Measurements from ENCODE around the gene ADORA2B. TPM values are rescaled to one million over a fixed set of nuclear protein-coding genes. Genes with fewer than 3 reads are reported as not detected.
"Not testable (repeated sequence)": the region's sequence is repeated elsewhere in the genome, so short reads cannot be mapped to it uniquely, and the experiment has no call there.

The ADORA2B gene
- total RNA-seq, 2 experiments from 2014 or later, result 1.9 to 2.2 TPM

DNA sequence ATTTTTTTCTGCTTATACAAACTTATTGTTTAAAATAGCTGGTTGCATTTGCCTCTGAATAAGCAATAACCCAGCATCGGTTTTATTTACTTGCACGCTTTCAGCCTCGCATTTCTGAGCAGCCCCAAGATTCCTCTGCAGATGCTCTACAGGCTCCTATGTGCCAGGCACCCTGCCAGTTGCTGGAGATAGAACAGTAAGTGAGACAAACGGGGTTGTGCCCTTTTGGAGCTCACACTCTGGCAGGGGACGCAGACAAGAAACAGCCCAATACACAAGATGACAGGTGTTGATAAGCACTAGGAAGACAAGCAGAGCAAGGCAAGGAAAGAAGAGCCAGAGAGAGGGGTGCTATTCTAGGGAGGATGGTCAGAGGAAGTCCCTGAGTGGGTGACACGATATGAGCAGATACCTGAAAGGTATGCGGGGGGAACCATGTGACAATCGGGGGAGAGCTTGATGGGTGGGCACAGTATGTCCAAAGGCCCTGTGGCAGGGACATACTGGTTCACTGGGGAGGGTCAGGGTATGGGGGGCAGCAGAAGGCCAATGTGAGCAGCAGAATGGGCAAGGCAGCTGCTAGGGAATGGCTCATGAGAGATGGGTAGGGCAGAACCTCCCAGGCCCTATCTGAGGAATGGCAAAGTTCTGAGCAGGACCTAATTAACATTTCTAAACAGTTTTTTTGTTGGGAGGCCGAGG, 18.7 kb upstream of the ADORA2B start:
- H3K4me3 Mint-ChIP-seq, result no peak overlapping the region
- no peak for DNase-seq
- intact Hi-C loops (cut with DNase I, micrococcal nuclease), result no loop called here

DNA sequence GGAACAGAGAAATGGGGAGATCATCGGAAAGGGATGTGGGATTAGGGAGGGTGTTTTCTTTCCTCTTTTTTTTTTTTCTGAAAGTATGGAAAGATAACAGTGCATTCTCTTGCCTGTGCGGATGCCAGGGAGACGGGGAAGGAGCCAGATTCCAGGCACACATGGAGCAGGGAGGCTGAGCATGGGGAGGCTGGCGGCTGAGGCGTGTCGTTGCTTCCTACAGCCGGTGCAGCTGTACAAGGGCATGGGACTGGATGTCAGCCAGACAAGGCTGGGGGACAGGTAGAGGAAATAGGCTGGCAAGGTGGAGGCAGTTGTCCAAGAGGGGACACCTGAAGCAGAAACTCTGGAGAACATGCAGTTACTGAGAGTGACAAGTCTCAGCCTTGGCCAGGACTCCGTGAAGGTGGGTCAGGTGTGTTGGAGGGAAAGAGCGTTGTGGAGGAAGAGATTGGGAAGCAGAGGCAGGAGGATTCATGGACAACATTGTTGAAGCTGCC, 16.6 kb upstream of the ADORA2B start:
- Mint-ChIP-seq H3K4me3 (no peak overlapping the region), H3K36me3 (ENCODE audit: low read depth) (no peaks in the 10 kb centered on the region), H3K27ac (no peak overlapping the region), H3K9me3 (ENCODE audit: low read depth) (no peaks in the 10 kb centered on the region), H3K4me1 (no peaks in the 10 kb centered on the region), H3K27me3 (peaks cover 15% of the 10 kb centered on the region)
- CTCF ChIA-PET, result no interaction called here
- ATAC-seq (no peak), DNase-seq (no peak)
- intact Hi-C loops (cut with DNase I, micrococcal nuclease), result no loop called here
- POLR2A ChIA-PET, result no interaction called here

More for the DNA sequence above, 18.7 kb upstream of the ADORA2B start:
- H3K36me3 Mint-ChIP-seq (ENCODE audit: low read depth), result no peaks in the 10 kb centered on the region
- H3K4me1 Mint-ChIP-seq, result no peaks in the 10 kb centered on the region
- peaks cover 16% of the 10 kb centered on the region for H3K27me3 Mint-ChIP-seq
- ATAC-seq, result no peak
- H3K27ac Mint-ChIP-seq, result no peak overlapping the region
- H3K9me3 Mint-ChIP-seq (ENCODE audit: low read depth), result no peaks in the 10 kb centered on the region
- ChIA-PET POLR2A (no interaction called here), CTCF (no interaction called here)

DNA sequence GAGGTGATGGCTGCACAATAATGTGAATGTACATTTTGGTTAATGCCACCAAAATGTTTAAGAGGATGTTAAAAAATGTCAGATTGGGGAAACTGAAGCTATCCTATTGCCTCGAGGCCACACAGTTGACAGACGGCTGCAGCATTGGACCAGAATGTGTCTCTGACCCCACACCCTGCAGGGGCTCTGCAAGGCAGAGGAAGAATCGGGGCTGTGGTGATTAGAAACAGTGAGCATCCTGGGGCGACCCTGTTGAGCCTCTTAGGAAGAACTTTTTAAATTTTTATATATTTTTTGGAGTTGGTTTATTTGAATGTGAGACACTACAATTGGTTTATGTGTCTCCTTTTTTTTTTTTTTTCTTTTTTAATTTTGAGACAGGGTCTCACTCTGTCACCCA, 15.0 kb upstream of the ADORA2B start:
- H3K27me3 Mint-ChIP-seq, result peaks cover 15% of the 10 kb centered on the region
- ATAC-seq (no peak), DNase-seq (no peak)
- no peaks in the 10 kb centered on the region for H3K36me3 Mint-ChIP-seq (ENCODE audit: low read depth)
- no peak overlapping the region for H3K27ac Mint-ChIP-seq
- no peaks in the 10 kb centered on the region for H3K9me3 Mint-ChIP-seq (ENCODE audit: low read depth)
- POLR2A ChIA-PET, result no interaction called here
- H3K4me1 Mint-ChIP-seq, result no peaks in the 10 kb centered on the region
- CTCF ChIA-PET, result no interaction called here
- H3K4me3 Mint-ChIP-seq, result no peak overlapping the region
- intact Hi-C loops (cut with DNase I, micrococcal nuclease), result no loop called here

DNA sequence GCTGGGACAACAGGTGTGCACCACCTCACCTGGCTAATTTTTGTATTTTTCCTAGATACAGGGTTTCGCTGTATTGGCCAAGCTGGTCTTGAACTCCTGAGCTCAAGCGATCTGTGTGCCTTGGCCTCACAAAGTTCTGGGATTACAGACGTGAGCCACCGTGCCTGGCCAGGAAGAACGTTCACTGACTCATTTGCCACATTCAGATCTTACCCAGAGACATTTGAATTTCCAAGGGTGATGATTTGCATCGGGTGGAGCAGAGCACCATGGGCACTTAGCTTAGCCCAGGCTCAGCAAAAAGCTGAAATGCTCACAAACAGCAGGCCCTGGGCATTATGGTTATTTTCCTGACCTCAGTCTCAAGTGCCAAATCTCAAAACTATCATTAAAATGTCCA, 14.5 kb upstream of the ADORA2B start:
- H3K9me3 Mint-ChIP-seq (ENCODE audit: low read depth), result no peaks in the 10 kb centered on the region
- CTCF ChIA-PET, result interaction anchor here (1.2 kb wide), 1 partner anchor 450 kb away, joined by 3 read pairs; no protein-coding TSS in a partner anchor
- no peak for ATAC-seq

DNA sequence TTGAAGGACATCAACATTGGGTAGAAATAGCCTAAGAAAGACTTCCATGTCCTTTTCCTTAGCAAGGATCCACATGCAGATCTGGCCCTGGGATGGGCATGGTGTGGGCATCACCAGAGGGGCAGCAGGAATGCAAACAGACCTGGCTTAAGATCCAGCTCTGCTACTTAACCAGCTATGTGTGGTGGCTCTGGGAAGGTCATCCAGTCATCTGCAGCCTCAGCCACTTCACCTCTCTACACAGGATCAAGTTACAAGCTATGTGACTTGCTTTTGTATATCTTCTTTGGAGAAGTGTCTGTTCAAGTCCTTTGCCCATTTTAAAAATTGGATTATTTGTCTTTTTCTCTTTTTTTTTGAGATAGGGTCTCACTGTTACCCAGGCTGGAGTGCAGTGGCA, 13.5 kb upstream of the ADORA2B start:
- no peak for ATAC-seq
- CTCF ChIA-PET, result interaction anchor here (1.2 kb wide), 1 partner anchor 451 kb away, joined by 3 read pairs; no protein-coding TSS in a partner anchor
- intact Hi-C loops (cut with DNase I, micrococcal nuclease), result no loop called here
- Mint-ChIP-seq H3K27ac (no peak overlapping the region), H3K27me3 (peaks cover 12% of the 10 kb centered on the region), H3K36me3 (ENCODE audit: low read depth) (no peaks in the 10 kb centered on the region), H3K9me3 (ENCODE audit: low read depth) (no peaks in the 10 kb centered on the region), H3K4me1 (no peaks in the 10 kb centered on the region), H3K4me3 (no peak overlapping the region)
- DNase-seq, result no peak
- POLR2A ChIA-PET, result no interaction called here

More for the DNA sequence above, 14.5 kb upstream of the ADORA2B start:
- POLR2A ChIA-PET, result no interaction called here
- no peak overlapping the region for H3K27ac Mint-ChIP-seq
- no peak overlapping the region for H3K4me3 Mint-ChIP-seq
- H3K27me3 Mint-ChIP-seq, result peaks cover 15% of the 10 kb centered on the region
- no peaks in the 10 kb centered on the region for H3K4me1 Mint-ChIP-seq
- H3K36me3 Mint-ChIP-seq (ENCODE audit: low read depth), result no peaks in the 10 kb centered on the region
- intact Hi-C loops (cut with DNase I, micrococcal nuclease), result no loop called here
- DNase-seq, result no peak

DNA sequence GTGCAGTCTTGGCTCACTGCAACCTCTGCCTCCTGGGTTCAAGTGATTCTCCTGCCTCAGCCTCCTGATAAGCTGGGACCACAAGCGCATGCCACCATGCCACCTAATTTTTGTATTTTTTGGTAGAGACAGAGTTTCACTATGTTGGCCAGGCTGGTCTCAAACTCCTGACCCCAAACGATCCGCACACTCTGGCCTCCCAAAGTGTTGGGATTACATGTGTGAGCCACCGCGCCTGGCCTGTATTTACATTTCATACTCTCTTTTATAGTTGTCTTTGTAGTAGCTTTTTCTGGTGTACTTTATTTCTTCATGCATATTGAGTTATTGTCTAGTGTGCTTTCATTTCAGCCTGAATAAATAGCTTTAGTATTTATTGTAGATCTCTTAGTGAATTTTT, 10.1 kb upstream of the ADORA2B start:
- DNase-seq (no peak), ATAC-seq (no peak)
- ChIA-PET POLR2A (no interaction called here), CTCF (interaction anchor here (0.7 kb wide), 1 partner anchor 9 kb away, joined by 3 read pairs; no protein-coding TSS in a partner anchor)
- Mint-ChIP-seq H3K27ac (no peak overlapping the region), H3K36me3 (ENCODE audit: low read depth) (no peaks in the 10 kb centered on the region), H3K9me3 (ENCODE audit: low read depth) (no peaks in the 10 kb centered on the region), H3K27me3 (no peaks in the 10 kb centered on the region), H3K4me1 (no peaks in the 10 kb centered on the region), H3K4me3 (no peak overlapping the region)
- intact Hi-C loops (cut with DNase I, micrococcal nuclease), result no loop called here

DNA sequence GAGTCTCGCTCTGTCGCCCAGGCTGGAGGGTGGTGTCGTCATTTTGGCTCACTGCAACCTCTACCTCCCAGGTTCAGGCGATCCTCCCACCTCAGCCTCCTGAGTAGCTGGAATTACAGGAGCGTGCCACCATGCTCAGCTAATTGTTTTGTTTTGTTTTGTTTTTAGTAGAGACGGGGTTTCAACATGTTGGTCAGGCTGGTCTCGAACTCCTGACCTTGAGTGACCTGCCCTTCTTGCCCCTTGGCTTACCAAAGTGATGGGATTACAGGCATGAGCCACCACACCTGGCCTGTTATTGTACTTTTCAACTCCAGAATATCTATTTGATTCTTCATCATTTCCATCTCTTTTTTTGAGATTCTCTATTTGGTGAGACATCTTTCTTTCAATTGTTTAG, 9.0 kb upstream of the ADORA2B start:
- Mint-ChIP-seq H3K27me3 (peaks cover 4% of the 10 kb centered on the region), H3K27ac (no peak overlapping the region), H3K36me3 (ENCODE audit: low read depth) (no peaks in the 10 kb centered on the region), H3K9me3 (ENCODE audit: low read depth) (no peaks in the 10 kb centered on the region), H3K4me3 (no peak overlapping the region), H3K4me1 (no peaks in the 10 kb centered on the region)
- DNase-seq (no peak), ATAC-seq (no peak)
- intact Hi-C loops (cut with DNase I, micrococcal nuclease), result no loop called here
- POLR2A ChIA-PET, result no interaction called here
- CTCF ChIA-PET, result interaction anchor here (0.6 to 0.7 kb wide), 2 partner anchors 11 to 63 kb away, joined by 3 read pairs; partner anchors contain the start of gene ZSWIM7

DNA sequence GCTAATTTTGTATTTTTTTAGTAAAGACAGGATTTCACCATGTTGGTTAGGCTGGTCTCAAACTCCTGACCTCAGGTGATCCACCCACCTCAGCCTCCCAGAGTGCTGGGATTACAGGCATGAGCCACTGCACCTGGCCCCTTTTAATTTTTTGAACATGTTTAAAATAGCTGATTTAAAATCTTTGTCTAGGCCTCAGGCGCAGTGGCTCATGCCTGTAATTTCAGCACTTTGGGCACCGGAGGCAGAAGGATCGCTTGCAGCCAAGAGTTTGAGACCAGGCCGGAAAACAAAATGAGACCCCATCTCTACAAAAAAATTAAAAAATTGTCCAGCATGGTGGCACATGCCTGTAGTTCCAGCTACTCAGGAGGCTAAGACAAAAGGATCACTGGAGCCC, 8.4 kb upstream of the ADORA2B start:
- H3K4me1 Mint-ChIP-seq; intact Hi-C loops (cut with DNase I, micrococcal nuclease); H3K27ac Mint-ChIP-seq; POLR2A ChIA-PET; H3K36me3 Mint-ChIP-seq (ENCODE audit: low read depth); H3K9me3 Mint-ChIP-seq (ENCODE audit: low read depth); ATAC-seq; H3K27me3 Mint-ChIP-seq; H3K4me3 Mint-ChIP-seq; DNase-seq: not testable (repeated sequence)
- CTCF ChIA-PET, result interaction anchor here (0.6 to 0.7 kb wide), 2 partner anchors 11 to 63 kb away, joined by 3 read pairs; partner anchors contain the start of gene ZSWIM7

DNA sequence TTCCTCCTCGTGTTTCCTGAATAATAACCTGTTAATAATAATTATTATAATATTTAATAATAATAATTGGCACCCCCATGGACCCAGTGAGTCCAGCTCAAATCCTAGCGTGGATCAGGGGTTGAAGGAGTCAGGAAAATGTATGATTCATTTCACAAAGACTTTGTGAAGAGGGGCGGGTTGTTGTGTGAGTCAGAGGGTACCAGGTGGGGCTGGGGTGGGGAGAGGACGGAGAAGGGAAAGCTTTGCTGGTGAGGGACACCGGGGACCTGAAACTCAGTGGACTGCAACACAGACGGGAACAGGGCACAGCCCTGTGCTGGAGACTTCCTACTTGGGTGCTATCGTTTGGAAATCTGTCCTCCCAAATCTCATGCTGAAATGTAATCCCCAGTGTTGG, 3.1 kb upstream of the ADORA2B start:
- intact Hi-C loops (cut with DNase I, micrococcal nuclease), result no loop called here
- no peaks in the 10 kb centered on the region for H3K36me3 Mint-ChIP-seq (ENCODE audit: low read depth)
- DNase-seq (no peak), ATAC-seq (no peak)
- ChIA-PET POLR2A (no interaction called here), CTCF (interaction anchor here (0.6 to 1.0 kb wide), 2 partner anchors 54 to 57 kb away, joined by 3 read pairs; no protein-coding TSS in a partner anchor)
- H3K4me3 Mint-ChIP-seq, result no peak overlapping the region
- no peak overlapping the region for H3K27ac Mint-ChIP-seq
- H3K9me3 Mint-ChIP-seq (ENCODE audit: low read depth), result no peaks in the 10 kb centered on the region
- peaks cover 33% of the 10 kb centered on the region for H3K27me3 Mint-ChIP-seq
- peaks cover 9% of the 10 kb centered on the region for H3K4me1 Mint-ChIP-seq

DNA sequence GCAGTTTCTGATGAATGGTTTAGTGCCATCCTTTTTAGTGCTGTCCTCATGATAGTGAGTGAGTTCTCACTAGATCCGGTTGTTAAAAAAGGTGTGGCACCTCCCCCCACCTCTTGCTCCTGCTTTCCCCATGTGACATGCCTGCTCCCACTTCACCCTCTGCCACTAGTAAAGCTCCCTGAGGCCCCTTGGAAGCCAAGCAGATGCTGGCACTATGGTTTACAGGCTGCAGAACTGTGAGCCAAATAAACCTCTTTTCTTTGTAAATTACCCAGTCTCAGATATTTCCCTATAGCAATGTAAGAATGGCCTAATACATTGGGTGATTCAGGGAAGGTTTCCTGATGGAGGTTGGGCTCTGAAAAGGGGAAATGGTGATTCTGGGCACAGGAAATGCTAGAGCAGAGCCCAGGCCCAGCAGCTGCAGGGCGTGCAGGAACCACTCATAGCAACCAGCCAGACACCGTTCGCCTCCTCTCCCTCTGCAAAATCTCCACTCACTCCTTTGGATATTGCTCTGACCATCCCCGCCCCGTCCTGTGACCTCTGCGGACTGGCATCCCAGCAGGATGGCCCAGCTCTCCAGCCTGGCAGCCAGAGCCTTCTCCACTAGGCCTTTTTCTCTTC, 2.6 kb upstream of the ADORA2B start:
- H3K9me3 Mint-ChIP-seq (ENCODE audit: low read depth), result no peaks in the 10 kb centered on the region
- ATAC-seq (no peak), DNase-seq (no peak)
- H3K27ac Mint-ChIP-seq, result no peak overlapping the region
- H3K4me1 Mint-ChIP-seq, result peaks cover 12% of the 10 kb centered on the region
- POLR2A ChIA-PET, result no interaction called here
- H3K27me3 Mint-ChIP-seq, result peaks cover 37% of the 10 kb centered on the region
- no peak overlapping the region for H3K4me3 Mint-ChIP-seq
- CTCF ChIA-PET, result interaction anchor here (1.0 kb wide), 1 partner anchor 56 kb away, joined by 3 read pairs; no protein-coding TSS in a partner anchor
- intact Hi-C loops (cut with DNase I, micrococcal nuclease), result no loop called here
- no peaks in the 10 kb centered on the region for H3K36me3 Mint-ChIP-seq (ENCODE audit: low read depth)

DNA sequence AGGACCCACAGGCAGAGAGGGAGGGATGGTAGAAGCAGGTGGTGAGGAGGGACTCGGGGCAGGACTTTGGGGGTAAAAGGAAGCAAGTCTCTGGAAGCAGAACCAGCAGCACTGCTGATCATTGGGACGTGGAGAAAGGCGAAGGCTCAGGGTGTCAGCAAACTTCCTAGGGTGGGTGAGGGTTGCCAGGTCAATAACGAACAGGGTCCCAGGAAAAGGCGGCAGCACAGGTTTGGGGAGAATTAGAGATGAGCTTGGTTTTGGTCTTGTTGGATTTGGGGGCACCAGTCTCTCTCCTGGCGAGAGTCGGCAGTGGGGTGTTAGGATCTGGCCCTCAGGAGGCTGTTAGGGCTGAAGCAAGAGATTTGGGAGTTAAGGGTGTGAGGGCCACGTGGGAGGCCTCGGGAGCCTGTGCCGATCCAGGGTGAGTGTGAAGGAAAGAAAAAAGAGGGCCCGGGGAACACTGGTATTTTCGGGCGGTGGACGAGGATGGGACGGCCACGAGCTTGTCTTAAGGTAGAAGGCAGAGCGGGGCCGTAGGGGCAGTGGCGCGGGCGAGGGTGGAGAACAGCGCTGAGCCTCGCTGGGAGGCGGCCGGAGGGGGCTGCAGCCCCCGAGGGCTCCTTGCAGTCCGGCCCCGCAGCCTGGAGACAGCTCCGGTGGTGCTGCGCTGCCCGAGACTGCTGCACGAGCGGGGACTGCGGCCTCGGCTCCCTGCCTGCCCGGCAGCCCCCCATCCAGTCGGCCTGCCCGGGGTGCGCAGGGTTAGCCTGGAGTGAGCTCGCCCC, 765 bp upstream of the ADORA2B start:
- Mint-ChIP-seq H3K4me3 (peak overlapping the region; percentile 67), H3K36me3 (ENCODE audit: low read depth) (no peaks in the 10 kb centered on the region), H3K27ac (peak overlapping the region; percentile 52), H3K4me1 (peaks cover 13% of the 10 kb centered on the region), H3K27me3 (peaks cover 42% of the 10 kb centered on the region), H3K9me3 (ENCODE audit: low read depth) (no peaks in the 10 kb centered on the region)
- no peak for ATAC-seq
- intact Hi-C loops (cut with DNase I, micrococcal nuclease), result loop anchor here in 1 of 2 experiments (2.0 kb wide), 2 partner anchors 15 to 55 kb away; partner anchors contain the start of genes TTC19 and ZSWIM7
- DNase-seq, result no peak
- ChIA-PET POLR2A (no interaction called here), CTCF (interaction anchor here (0.6 to 2.9 kb wide), 7 partner anchors 9 to 69 kb away, joined by 3 to 12 read pairs (median 3); partner anchors contain the start of genes TTC19 and ZSWIM7)

Measured in activated CD4-positive, alpha-beta T cell treated with anti-CD3 and anti-CD28 coated beads for 36 hours (primary cell).